CD4-positive, alpha-beta T cell treated with Interleukin-10 for 1 hour (primary cell): ENCODE data around the gene TMEM120B.
"Not testable (repeated sequence)": the region's sequence is repeated elsewhere in the genome, so short reads cannot be mapped to it uniquely, and the experiment has no call there.

Source experiments
- DNase-seq: peaks from one replicate; pipeline ENCODE4 v3.0.0-alpha.2; 2020

Gene TMEM120B

GRCh38 chr12:121712461-121713256, at the start of gene TMEM120B:
TMEM120B (plus strand) TSS chr12:121712752; CDS start chr12:121712896, 144 bp downstream.
- DNase-seq: peak; percentile 89

- DNase-seq: no peak
Measured at GRCh38 chr12:121663610-121663929, 49.0 kb upstream of the TMEM120B start.

GRCh38 chr12:121666829-121667228, 45.7 kb upstream of the TMEM120B start:
- DNase-seq: not testable (repeated sequence)

GRCh38 chr12:121668750-121669520, 43.6 kb upstream of the TMEM120B start:
- peak; percentile 66 for DNase-seq

- DNase-seq: no peak
Measured at GRCh38 chr12:121669521-121669900, 43.0 kb upstream of the TMEM120B start, which contains the start of gene MORN3. MORN3 (minus strand) TSS chr12:121669654; CDS start chr12:121669483, 171 bp downstream.

GRCh38 chr12:121673013-121673511, 39.5 kb upstream of the TMEM120B start:
- no peak for DNase-seq

GRCh38 chr12:121676190-121676589, 36.4 kb upstream of the TMEM120B start:
- no peak for DNase-seq

GRCh38 chr12:121678305-121678704, 34.2 kb upstream of the TMEM120B start:
- no peak for DNase-seq

- no peak for DNase-seq
Measured at GRCh38 chr12:121678716-121679300, 33.7 kb upstream of the TMEM120B start.

GRCh38 chr12:121679661-121680197, 32.8 kb upstream of the TMEM120B start:
- not testable (repeated sequence) for DNase-seq

- no peak for DNase-seq
Measured at GRCh38 chr12:121688966-121689365, 23.6 kb upstream of the TMEM120B start.

- DNase-seq: no peak
Measured at GRCh38 chr12:121689430-121689829, 23.1 kb upstream of the TMEM120B start.

- DNase-seq: not testable (repeated sequence)
Measured at GRCh38 chr12:121692744-121693143, 19.8 kb upstream of the TMEM120B start.

GRCh38 chr12:121693155-121693687, 19.3 kb upstream of the TMEM120B start:
- no peak for DNase-seq

- peak; percentile 80 for DNase-seq
Measured at GRCh38 chr12:121697093-121697698, 15.4 kb upstream of the TMEM120B start.

GRCh38 chr12:121697861-121698260, 14.7 kb upstream of the TMEM120B start:
- not testable (repeated sequence) for DNase-seq

- DNase-seq: no peak
Measured at GRCh38 chr12:121701667-121702277, 10.8 kb upstream of the TMEM120B start.

- DNase-seq: no peak
Measured at GRCh38 chr12:121702944-121703343, 9.6 kb upstream of the TMEM120B start.

- no peak for DNase-seq
Measured at GRCh38 chr12:121705514-121705913, 7.0 kb upstream of the TMEM120B start.

GRCh38 chr12:121708313-121709063, 4.1 kb upstream of the TMEM120B start:
- DNase-seq: no peak

- DNase-seq: not testable (repeated sequence)
Measured at GRCh38 chr12:121709064-121709424, 3.5 kb upstream of the TMEM120B start.
